ENCODE measurements around the gene GNAQ.

DNA sequence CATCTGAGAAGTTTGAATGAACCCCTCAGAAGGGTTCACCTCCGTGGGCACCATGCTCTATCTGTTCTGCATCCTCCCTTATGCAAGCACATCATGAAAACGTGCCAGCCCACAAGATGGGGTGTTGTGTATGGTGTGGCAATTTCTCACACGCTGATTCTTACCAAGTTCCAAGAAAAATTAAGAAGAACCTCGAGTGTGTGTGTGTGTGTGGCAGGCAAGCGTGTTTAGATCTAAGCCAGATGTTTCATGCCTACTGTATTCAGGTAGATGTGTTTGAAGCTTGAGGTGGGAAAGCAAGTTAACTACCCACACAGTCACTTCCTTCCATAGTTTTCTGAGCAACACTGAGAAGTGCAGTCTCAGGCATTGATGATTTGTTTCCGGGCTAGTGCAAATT is 305.8 kb downstream of the GNAQ start:
- TF ChIP-seq, protein P1, sequence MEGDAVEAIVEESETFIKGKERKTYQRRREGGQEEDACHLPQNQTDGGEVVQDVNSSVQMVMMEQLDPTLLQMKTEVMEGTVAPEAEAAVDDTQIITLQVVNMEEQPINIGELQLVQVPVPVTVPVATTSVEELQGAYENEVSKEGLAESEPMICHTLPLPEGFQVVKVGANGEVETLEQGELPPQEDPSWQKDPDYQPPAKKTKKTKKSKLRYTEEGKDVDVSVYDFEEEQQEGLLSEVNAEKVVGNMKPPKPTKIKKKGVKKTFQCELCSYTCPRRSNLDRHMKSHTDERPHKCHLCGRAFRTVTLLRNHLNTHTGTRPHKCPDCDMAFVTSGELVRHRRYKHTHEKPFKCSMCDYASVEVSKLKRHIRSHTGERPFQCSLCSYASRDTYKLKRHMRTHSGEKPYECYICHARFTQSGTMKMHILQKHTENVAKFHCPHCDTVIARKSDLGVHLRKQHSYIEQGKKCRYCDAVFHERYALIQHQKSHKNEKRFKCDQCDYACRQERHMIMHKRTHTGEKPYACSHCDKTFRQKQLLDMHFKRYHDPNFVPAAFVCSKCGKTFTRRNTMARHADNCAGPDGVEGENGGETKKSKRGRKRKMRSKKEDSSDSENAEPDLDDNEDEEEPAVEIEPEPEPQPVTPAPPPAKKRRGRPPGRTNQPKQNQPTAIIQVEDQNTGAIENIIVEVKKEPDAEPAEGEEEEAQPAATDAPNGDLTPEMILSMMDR (IDR thresholded peaks at IDR 0.05; ENCODE audit: low read depth, low read length, missing input control), result no peak
- TF ChIP-seq, protein P2, sequence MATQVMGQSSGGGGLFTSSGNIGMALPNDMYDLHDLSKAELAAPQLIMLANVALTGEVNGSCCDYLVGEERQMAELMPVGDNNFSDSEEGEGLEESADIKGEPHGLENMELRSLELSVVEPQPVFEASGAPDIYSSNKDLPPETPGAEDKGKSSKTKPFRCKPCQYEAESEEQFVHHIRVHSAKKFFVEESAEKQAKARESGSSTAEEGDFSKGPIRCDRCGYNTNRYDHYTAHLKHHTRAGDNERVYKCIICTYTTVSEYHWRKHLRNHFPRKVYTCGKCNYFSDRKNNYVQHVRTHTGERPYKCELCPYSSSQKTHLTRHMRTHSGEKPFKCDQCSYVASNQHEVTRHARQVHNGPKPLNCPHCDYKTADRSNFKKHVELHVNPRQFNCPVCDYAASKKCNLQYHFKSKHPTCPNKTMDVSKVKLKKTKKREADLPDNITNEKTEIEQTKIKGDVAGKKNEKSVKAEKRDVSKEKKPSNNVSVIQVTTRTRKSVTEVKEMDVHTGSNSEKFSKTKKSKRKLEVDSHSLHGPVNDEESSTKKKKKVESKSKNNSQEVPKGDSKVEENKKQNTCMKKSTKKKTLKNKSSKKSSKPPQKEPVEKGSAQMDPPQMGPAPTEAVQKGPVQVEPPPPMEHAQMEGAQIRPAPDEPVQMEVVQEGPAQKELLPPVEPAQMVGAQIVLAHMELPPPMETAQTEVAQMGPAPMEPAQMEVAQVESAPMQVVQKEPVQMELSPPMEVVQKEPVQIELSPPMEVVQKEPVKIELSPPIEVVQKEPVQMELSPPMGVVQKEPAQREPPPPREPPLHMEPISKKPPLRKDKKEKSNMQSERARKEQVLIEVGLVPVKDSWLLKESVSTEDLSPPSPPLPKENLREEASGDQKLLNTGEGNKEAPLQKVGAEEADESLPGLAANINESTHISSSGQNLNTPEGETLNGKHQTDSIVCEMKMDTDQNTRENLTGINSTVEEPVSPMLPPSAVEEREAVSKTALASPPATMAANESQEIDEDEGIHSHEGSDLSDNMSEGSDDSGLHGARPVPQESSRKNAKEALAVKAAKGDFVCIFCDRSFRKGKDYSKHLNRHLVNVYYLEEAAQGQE (IDR thresholded peaks at IDR 0.05), result no peak
- no peak for TF ChIP-seq JUND (IDR thresholded peaks at IDR 0.05)
- no peak for TF ChIP-seq SP1 (IDR thresholded peaks at IDR 0.05)
- TF ChIP-seq, protein P3, sequence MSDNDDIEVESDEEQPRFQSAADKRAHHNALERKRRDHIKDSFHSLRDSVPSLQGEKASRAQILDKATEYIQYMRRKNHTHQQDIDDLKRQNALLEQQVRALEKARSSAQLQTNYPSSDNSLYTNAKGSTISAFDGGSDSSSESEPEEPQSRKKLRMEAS (IDR thresholded peaks at IDR 0.05), result no peak
- TF ChIP-seq TAF1 (conservative IDR thresholded peaks at IDR 0.05), result no peak
- no peak for TF ChIP-seq FOXA1 (IDR thresholded peaks at IDR 0.05)
- no peak for TF ChIP-seq RAD21 (IDR thresholded peaks at IDR 0.05)
- TF ChIP-seq EGR1 (IDR thresholded peaks at IDR 0.05; ENCODE audit: low read depth in 2 of 2), result no peak
- TF ChIP-seq YY1 (IDR thresholded peaks at IDR 0.05), result no peak
